Endodermal cell (in vitro differentiated cells): Measurements from ENCODE around the gene OR4C16. TPM values are rescaled to one million over a fixed set of nuclear protein-coding genes. Genes with fewer than 3 reads are reported as not detected.

Source experiments
- DNase-seq: peaks from one replicate; pipeline ENCODE4 v3.0.0-alpha.2; 2017
- H3K27ac ChIP-seq: 2 replicates; pipeline ENCODE4 v1.5.1; 2013; ENCODE audit warnings: mild to moderate bottlenecking, low read depth, low read length, moderate library complexity
- H3K27me3 ChIP-seq: 2 replicates; pipeline ENCODE4 v1.6.1; 2013; ENCODE audit warnings: mild to moderate bottlenecking, low read length, moderate library complexity; ENCODE audit not compliant: insufficient read depth, control insufficient read depth, poor library complexity, severe bottlenecking
- H3K36me3 ChIP-seq: 2 replicates; pipeline ENCODE4 v1.7.0; 2013; ENCODE audit warnings: mild to moderate bottlenecking, low read length, moderate library complexity; ENCODE audit not compliant: control insufficient read depth, insufficient read depth
- H3K4me1 ChIP-seq: one replicate; pipeline ENCODE4 v1.7.0; 2013; ENCODE audit warnings: low read length; ENCODE audit not compliant: control insufficient read depth, insufficient read depth
- H3K4me3 ChIP-seq: 2 replicates; pipeline ENCODE4 v1.5.1; 2013; ENCODE audit warnings: mild to moderate bottlenecking, low read length, moderate library complexity
- H3K9ac ChIP-seq: 2 replicates; pipeline ENCODE4 v1.6.1; 2013; ENCODE audit warnings: mild to moderate bottlenecking, low read length, moderate library complexity; ENCODE audit not compliant: poor library complexity, severe bottlenecking; ENCODE audit errors: extremely low read depth
- H3K9me3 ChIP-seq: 2 replicates; pipeline ENCODE4 v1.6.1; 2013; ENCODE audit warnings: mild to moderate bottlenecking, low read length, moderate library complexity; ENCODE audit not compliant: control insufficient read depth
- H3K27ac Mint-ChIP-seq: 2 replicates; pipeline ENCODE4 v1.8.0; 2020; ENCODE audit warnings: mixed read lengths
- H3K27me3 Mint-ChIP-seq: 2 replicates; pipeline ENCODE4 v1.8.0; 2021; ENCODE audit warnings: mild to moderate bottlenecking, mixed read lengths; ENCODE audit not compliant: insufficient read depth
- H3K36me3 Mint-ChIP-seq: 2 replicates; pipeline ENCODE4 v1.8.0; 2020; ENCODE audit warnings: low read depth, mixed read lengths
- H3K4me1 Mint-ChIP-seq: 2 replicates; pipeline ENCODE4 v1.8.0; 2020; ENCODE audit warnings: mixed read lengths
- H3K4me3 Mint-ChIP-seq: 2 replicates; pipeline ENCODE4 v1.8.0; 2020; ENCODE audit warnings: mild to moderate bottlenecking, moderate library complexity, mixed read lengths
- H3K9me3 Mint-ChIP-seq: 2 replicates; pipeline ENCODE4 v1.8.0; 2020; ENCODE audit warnings: mild to moderate bottlenecking, mixed read lengths
- WGBS, 2 experiments: methylation state at CpG; one replicate each; pipeline versions ENCODE4 v1.1.5 to v1.1.7; 2013; ENCODE audit warnings: missing lambda C conversion rate in 2 of 2, mixed read lengths in 1 of 2; ENCODE audit not compliant: insufficient coverage in 1 of 2, insufficient read length in 1 of 2; 5-methylcytosine and 5-hydroxymethylcytosine counted together
- total RNA-seq, 2 donors: library from RNA; stranded (reverse); fragmentation: NEBNext Ultra II Directional in 1 of 2; extraction: Animal tissue kit (Norgen Biotek cat#: 25700) in 1 of 2; gene quantifications; 2 replicates in 1 of 2; 3 replicates in 1 of 2; pipeline ENCODE4 v1.2.1, GENCODE V29; 2021
- TF ChIP-seq, protein P1 (sequence below): fragments of 200-600 bp; sonication (generic); conservative IDR thresholded peaks from 2 replicates; pipeline ENCODE4 v1.5.0; 2021; ENCODE audit warnings: antibody characterized with exemption, mild to moderate bottlenecking

OR4C16 gene
- total RNA-seq, 2 donors from 2014 or later = not detected

DNA sequence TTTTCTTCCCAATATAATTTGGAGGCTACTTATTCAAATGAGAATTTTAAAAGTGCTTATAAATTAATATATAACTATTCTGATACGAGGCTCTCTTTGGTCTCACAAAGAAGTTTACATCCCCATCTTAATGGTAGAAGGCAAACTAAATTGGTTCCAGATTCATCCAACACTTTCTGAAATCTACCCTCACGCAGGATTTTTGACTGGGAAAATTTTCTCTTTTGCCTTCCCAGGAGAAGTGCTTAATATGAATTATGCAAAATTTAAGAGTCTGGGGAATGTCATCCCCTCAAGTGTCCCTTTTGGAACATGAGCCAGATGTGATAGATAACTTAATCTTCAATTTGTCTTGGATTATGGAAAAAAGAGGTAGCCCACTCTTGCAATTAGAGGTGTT, 35.6 kb downstream of the OR4C16 start, which contains the start of gene OR4C11:
Gene OR4C11 (minus strand): TSS at position 101 of the 400 bp plus-strand sequence. CDS start 3,272 bp downstream, outside the sequence.
- no peak for DNase-seq
- Histone ChIP-seq H3K27me3 (no peaks in the 10 kb centered on the region), H3K9me3 (peaks cover 22% of the 10 kb centered on the region), H3K9ac (no peak within 1 kb of the TSS), H3K27ac (no peak within 1 kb of the TSS), H3K4me3 (no peak within 1 kb of the TSS), H3K4me1 (no peaks in the 10 kb centered on the region), H3K36me3 (no peaks in the 10 kb centered on the region)
- Mint-ChIP-seq H3K4me1 (no peaks in the 10 kb centered on the region), H3K9me3 (peaks cover 43% of the 10 kb centered on the region), H3K4me3 (no peak within 1 kb of the TSS), H3K36me3 (no peaks in the 10 kb centered on the region), H3K27ac (no peak within 1 kb of the TSS), H3K27me3 (no peaks in the 10 kb centered on the region)
- 40% methylated on average over 1 of the region's 2 CpGs; no CpG with 5 or more reads in 1 of the 2 experiments for WGBS, 2 experiments
- TF ChIP-seq, protein P1, sequence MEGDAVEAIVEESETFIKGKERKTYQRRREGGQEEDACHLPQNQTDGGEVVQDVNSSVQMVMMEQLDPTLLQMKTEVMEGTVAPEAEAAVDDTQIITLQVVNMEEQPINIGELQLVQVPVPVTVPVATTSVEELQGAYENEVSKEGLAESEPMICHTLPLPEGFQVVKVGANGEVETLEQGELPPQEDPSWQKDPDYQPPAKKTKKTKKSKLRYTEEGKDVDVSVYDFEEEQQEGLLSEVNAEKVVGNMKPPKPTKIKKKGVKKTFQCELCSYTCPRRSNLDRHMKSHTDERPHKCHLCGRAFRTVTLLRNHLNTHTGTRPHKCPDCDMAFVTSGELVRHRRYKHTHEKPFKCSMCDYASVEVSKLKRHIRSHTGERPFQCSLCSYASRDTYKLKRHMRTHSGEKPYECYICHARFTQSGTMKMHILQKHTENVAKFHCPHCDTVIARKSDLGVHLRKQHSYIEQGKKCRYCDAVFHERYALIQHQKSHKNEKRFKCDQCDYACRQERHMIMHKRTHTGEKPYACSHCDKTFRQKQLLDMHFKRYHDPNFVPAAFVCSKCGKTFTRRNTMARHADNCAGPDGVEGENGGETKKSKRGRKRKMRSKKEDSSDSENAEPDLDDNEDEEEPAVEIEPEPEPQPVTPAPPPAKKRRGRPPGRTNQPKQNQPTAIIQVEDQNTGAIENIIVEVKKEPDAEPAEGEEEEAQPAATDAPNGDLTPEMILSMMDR = no peak

Other genes starting within 250 kb of the OR4C16 start
- gene OR4A16, start 228.9 kb upstream of the OR4C16 start, total RNA-seq = not detected
- gene OR4A15, start 204.2 kb upstream of the OR4C16 start, total RNA-seq = not detected
- not detected for gene OR4C15, start 17.7 kb upstream of the OR4C16 start, total RNA-seq
- gene OR4C11, start 35.5 kb downstream of the OR4C16 start, total RNA-seq = not detected
- not detected for gene OR4P4, start 63.0 kb downstream of the OR4C16 start, total RNA-seq
- gene OR4S2, start 76.2 kb downstream of the OR4C16 start, total RNA-seq = not detected
- not detected for gene OR4C6, start 90.1 kb downstream of the OR4C16 start, total RNA-seq
- gene OR5D13, start 201.3 kb downstream of the OR4C16 start, total RNA-seq = not detected
- not detected for gene OR5D14, start 223.4 kb downstream of the OR4C16 start, total RNA-seq
- not detected for gene OR5L1, start 239.2 kb downstream of the OR4C16 start, total RNA-seq
- gene OR5D18, start 247.5 kb downstream of the OR4C16 start, total RNA-seq = not detected